ENCODE measurements around the gene SHC1. TPM values are rescaled to one million over a fixed set of nuclear protein-coding genes. Genes with fewer than 3 reads are reported as not detected.

The SHC1 gene
- total and polyA plus RNA-seq, 7 donors, result 33.2 to 87.2 (median 67.3) TPM

GRCh38 chr1:155005076-155006011 is 34.8 kb upstream of the SHC1 start:
- Histone ChIP-seq H3K27ac (peak overlapping the region; percentile 94), H3K4me1 (peaks cover 51% of the 10 kb centered on the region), H3K4me3 (peak overlapping the region; percentile 78), H3K36me3 (ENCODE audit: insufficient read depth in 1 of 2, low read depth in 1 of 2) (no peaks in the 10 kb centered on the region), H3K27me3 (ENCODE audit: insufficient read depth in 3 of 3, low read length in 2 of 3) (no peaks in the 10 kb centered on the region), H3K9me3 (no peaks in the 10 kb centered on the region)
- peak; percentile 76 to 87 for DNase-seq
- intact Hi-C loops (cut with DNase I), result no loop called here
- 31 to 33% (median 32%) methylated on average over 14 to 17 of the region's 17 CpGs for WGBS, 3 donors
- TF ChIP-seq CTCF (IDR thresholded peaks at IDR 0.05), result no peak
- ATAC-seq, result peak; percentile 4 to 29 (median 18)

GRCh38 chr1:155004352-155005075 is 34.0 kb upstream of the SHC1 start:
- Histone ChIP-seq H3K27me3 (ENCODE audit: insufficient read depth in 3 of 3, low read length in 2 of 3) (no peaks in the 10 kb centered on the region), H3K4me1 (peaks cover 57% of the 10 kb centered on the region), H3K36me3 (ENCODE audit: insufficient read depth in 1 of 2, low read depth in 1 of 2) (no peaks in the 10 kb centered on the region), H3K27ac (peak overlapping the region; percentile 94), H3K9me3 (no peaks in the 10 kb centered on the region), H3K4me3 (peak overlapping the region; percentile 78)
- WGBS, 3 donors, result 23 to 43% (median 26%) methylated on average over 5 of the region's 5 CpGs
- intact Hi-C loops (cut with DNase I), result loop anchor here in 1 of 2 donors (5.0 kb wide), 1 partner anchor 42 kb away; the partner anchor contains the start of gene PYGO2
- no peak for TF ChIP-seq CTCF (IDR thresholded peaks at IDR 0.05)
- no peak for ATAC-seq
- no peak for DNase-seq

- H3K9me3 ChIP-seq, result no peaks in the 10 kb centered on the region
- H3K4me1 ChIP-seq, result peaks cover 58% of the 10 kb centered on the region
- TF ChIP-seq CTCF (IDR thresholded peaks at IDR 0.05), result no peak
- 0 to 1% (median 1%) methylated on average over 30 to 34 of the region's 34 CpGs for WGBS, 3 donors
- ATAC-seq, result peak; percentile 37 to 39 (median 38)
- H3K4me3 ChIP-seq, result peak overlapping the region; percentile 78
- DNase-seq, result peak; percentile 86 to 91
- H3K36me3 ChIP-seq (ENCODE audit: insufficient read depth in 1 of 2, low read depth in 1 of 2), result no peaks in the 10 kb centered on the region
- peak overlapping the region; percentile 94 for H3K27ac ChIP-seq
- intact Hi-C loops (cut with DNase I), result loop anchor here (2.0 to 5.0 kb wide), 3 partner anchors 13 to 42 kb away; partner anchors contain the start of genes CKS1B (in 1 of the 2) and PYGO2 (in 1 of the 2)
- H3K27me3 ChIP-seq (ENCODE audit: insufficient read depth in 3 of 3, low read length in 2 of 3), result no peaks in the 10 kb centered on the region
Observed at GRCh38 chr1:155003766-155004351, 33.3 kb upstream of the SHC1 start.

- Histone ChIP-seq H3K36me3 (ENCODE audit: insufficient read depth in 1 of 2, low read depth in 1 of 2) (no peaks in the 10 kb centered on the region), H3K27ac (peak overlapping the region; percentile 94), H3K9me3 (no peaks in the 10 kb centered on the region), H3K27me3 (ENCODE audit: insufficient read depth in 3 of 3, low read length in 2 of 3) (no peaks in the 10 kb centered on the region), H3K4me3 (peak overlapping the region; percentile 78), H3K4me1 (peaks cover 52% of the 10 kb centered on the region)
- WGBS, 3 donors, result 0 to 1% (median 1%) methylated on average over 34 to 37 of the region's 37 CpGs
- TF ChIP-seq CTCF (IDR thresholded peaks at IDR 0.05), result no peak
- DNase-seq, result peak; percentile 56 to 77
- intact Hi-C loops (cut with DNase I), result loop anchor here (2.0 to 5.0 kb wide), 3 partner anchors 14 to 41 kb away; partner anchors contain the start of genes CKS1B (in 1 of the 2) and PYGO2 (in 1 of the 2)
- no peak for ATAC-seq
Observed at GRCh38 chr1:155003227-155003765, 32.7 kb upstream of the SHC1 start.

Measured in psoas muscle (tissue), 8 donors.